ENCODE data around the gene PTPRS. TPM values are rescaled to one million over a fixed set of nuclear protein-coding genes. Genes with fewer than 3 reads are reported as not detected.

PTPRS gene
- total RNA-seq, 1 experiment from 2014 or later: 96.6 TPM

Other genes with a start within 250 kb of the PTPRS start
- gene ZNRF4, start 114.6 kb upstream of the PTPRS start, total RNA-seq (2014; rRNA removed; shearing (Covaris generic)): not detected in 2 replicates
- 0.10 and 0.12 TPM in 2 replicates for gene TINCR, start 227.1 kb upstream of the PTPRS start, total RNA-seq (2014; rRNA removed; shearing (Covaris generic))